Dedifferentiated amniotic fluid mesenchymal stem cell (primary cell): ENCODE measurements around the gene UCKL1.
A peak's percentile ranks its signal among the peaks of the same experiment; 100 is the strongest.
"Not testable (repeated sequence)": the region's sequence is repeated elsewhere in the genome, so short reads cannot be mapped to it uniquely, and the experiment has no call there.

Experiments used
- DNase-seq: peaks from one replicate; pipeline ENCODE4 v3.0.0-alpha.2; 2016; ENCODE audit errors: extremely low spot score

Gene UCKL1

GRCh38 chr20:63919130-63919529, 37.1 kb downstream of the UCKL1 start:
- DNase-seq, result no peak

- no peak for DNase-seq
Measured at GRCh38 chr20:63917811-63918210, 38.4 kb downstream of the UCKL1 start.

DNA sequence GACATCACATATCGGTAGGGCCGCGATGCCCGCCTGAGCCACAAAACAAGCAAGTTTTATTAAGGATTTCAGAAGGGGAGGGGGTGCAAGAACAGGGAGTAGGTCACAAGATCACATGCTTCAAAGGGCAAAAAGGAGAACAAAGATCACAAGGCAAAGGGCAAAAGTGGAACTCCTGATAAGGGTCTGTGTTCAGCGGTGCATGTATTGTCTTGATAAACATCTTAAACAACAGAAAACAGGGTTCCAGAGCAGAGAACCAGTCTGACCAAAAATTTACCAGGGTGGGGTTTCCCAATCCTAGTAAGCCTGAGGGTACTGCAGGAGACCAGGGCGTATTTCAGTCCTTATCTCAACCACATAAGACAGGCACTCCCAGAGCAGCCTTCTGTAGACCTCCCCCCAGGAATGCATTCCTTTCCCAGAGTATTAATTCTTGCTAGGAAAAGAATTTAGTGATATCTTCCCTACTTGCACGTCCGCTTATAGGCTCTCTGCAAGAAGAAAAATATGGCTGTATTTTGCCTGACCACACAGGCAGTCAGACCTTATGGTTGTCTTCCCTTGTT, 39.8 kb downstream of the UCKL1 start:
- not testable (repeated sequence) for DNase-seq

GRCh38 chr20:63915471-63915870, 40.7 kb downstream of the UCKL1 start:
- no peak for DNase-seq

- no peak for DNase-seq
Measured at GRCh38 chr20:63913768-63914167, 42.4 kb downstream of the UCKL1 start.

- DNase-seq, result no peak
Measured at GRCh38 chr20:63911176-63911575, 45.0 kb downstream of the UCKL1 start.

- DNase-seq, result no peak
Measured at GRCh38 chr20:63908008-63908682, 48.1 kb downstream of the UCKL1 start.

DNA sequence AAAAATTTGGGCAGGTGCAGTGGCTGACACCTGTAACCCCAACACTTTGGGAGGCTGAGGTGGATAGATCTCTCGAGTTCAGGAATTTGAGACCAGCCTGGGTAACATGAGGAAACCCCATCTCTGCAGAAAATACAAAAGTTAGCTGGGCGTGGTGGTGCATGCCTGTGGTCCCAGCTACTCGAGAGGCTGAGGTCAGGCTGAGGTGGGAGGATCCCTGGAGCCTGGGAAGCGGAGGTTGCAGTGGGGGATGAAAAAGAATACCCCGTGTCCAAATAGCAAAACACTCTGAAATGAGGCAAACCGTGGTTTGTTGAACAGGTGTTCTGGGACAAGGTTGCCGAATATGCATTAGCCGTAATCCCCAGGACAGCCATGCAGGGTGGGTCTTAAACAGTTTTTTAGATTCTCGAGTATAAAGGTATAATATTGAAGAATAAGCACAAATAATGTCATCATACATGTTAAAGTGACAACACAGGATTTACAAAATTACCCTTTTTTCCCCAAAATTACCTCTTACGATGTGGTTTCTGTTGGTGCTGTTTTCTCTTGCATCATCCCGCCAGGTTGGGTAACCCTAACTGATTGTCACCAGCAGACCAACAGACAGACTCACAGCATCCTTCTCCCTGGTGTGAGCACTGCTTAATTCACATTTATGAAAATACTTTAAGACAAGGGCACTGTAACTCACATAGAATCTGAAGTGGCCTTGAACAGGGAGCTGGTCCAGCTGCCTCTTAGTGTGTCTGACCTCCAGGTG, 52.2 kb downstream of the UCKL1 start:
- no peak for DNase-seq

- no peak for DNase-seq
Measured at GRCh38 chr20:63900413-63900812, 55.8 kb downstream of the UCKL1 start.

DNA sequence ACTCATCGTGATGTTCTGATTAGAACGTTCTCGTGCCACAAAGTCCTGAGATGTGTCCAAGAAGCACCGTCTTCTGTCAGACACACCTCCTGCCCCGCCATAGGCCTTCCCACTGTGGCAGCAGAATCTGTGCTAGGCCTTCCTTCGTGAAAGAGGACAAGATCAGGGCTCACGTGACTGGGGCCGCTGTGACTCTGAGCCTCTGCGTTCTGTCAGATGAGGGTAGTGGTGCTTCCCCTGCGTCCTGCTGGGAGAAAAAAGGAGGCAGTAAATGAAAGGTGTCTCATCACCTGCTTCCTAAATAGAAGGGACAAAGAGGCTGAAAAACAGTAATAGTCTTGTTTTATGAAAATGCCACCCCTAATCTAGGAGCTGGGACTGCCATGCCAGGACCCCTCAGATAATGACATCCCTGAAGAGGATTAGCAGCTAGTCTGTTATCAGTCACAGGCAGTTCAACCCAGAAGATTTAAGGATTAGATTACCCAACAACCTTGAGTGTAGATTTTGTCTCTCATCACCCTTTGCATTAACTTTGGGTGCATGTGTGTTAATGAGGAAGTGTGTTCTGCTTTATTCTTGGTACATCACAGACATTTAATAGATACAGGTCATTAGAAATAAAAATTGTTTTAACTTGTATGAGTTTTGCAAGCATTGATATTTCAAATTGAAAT, 57.2 kb downstream of the UCKL1 start:
- no peak for DNase-seq

DNA sequence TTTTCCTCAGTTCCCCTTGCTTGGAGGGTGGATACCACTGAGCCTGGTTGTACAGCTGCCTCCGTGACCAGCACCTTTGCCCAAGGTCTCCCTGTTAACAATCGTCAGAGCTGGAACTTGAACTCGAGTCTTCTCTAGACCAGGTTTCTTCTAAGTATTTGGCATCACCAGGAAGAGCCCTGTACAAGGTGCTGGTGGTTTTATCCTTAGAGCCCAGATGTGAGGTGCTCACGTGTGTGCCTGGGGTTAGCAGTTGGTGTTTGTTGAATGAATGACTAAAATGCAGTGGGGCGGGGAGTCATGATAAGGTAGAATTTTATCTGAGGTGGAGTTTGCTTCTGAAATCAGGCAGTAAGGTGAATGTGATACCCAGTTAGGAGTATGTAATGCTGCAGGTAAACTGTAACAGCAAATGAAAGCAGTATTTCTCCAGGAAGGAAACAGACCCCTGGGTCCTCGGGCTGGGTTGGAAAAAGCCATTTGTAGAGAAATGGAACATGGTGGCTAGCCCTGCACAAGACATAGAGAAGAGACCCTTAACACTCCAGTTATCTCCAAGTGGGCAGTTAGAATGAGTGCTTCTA, 58.1 kb downstream of the UCKL1 start:
- DNase-seq, result no peak

- DNase-seq, result no peak
Measured at GRCh38 chr20:63896264-63897105, 59.7 kb downstream of the UCKL1 start.

DNA sequence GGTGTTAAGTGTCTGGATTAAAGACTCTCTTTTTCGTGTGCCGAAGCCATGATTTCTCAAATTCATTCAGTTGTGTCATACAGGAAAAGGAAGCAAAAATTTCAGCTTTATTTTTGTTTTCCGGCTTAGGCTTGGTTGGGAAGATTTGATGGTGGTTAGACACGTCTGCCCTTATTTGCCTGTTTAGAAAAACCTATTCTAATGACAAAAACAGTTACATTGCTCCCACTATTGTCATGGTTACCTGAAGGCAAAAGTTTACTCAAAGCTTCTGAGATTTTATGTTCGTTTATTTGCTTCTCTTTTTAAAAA, 60.3 kb downstream of the UCKL1 start:
- no peak for DNase-seq

DNA sequence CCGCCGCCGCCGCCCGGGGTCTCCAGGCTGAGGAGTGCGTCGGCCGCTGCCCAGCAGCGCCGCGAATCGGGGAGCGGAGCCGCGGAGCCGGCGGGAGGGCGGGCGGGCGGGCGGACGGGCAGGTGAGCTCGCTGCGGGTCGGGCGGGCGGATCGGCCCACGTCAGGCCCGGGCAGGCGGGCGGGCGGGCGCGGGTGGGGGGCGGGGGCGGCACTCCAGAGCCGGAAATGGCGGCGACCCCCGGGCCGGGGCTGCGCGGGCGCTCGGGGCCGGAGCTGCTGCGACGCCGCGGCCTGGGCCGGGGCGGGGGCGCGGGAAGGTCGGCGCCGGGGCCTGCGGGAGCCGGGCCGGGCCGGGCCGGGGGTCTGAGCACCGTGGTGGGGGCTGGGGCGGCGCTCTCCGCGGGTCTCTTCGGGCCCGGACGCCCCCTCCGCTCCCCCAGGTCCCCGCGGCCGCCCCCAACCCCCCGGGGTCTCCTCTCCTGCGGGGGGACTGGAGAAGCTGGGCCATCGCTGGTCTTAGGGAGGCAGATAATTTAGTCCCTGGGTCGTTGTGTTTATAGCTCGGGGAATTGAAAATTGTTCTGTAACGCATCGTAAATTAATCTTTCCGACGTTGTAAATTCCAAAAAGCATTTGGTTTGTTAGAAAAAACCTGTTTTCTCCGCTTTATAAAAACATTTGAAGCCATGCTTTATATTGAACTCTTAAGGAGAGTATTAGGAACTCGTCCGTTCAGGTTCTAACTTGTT, 60.8 kb downstream of the UCKL1 start:
- no peak for DNase-seq

GRCh38 chr20:63894358-63895201, 61.6 kb downstream of the UCKL1 start, which contains the start of gene DNAJC5:
DNAJC5 (plus strand) TSS chr20:63895126; CDS start chr20:63928346, 33,220 bp downstream.
- DNase-seq, result peak; percentile 89

DNA sequence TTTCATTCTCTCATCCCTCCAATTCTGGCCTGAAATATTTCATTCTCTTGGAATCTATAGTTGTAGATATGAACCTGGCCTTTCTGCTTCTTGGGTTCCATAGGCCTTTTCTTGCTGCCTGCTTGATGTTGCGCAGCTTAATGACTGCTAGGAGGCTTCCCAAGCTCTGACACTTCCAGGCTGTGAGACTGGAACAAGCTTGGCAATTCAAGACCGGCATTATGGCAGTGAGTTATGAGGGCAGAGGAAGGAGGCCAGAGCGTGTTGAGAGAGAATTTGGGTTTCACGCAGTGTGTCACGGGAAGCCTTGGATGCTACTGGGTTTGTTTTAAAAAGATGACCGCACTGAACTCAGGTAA, 62.2 kb downstream of the UCKL1 start:
- DNase-seq, result no peak

GRCh38 chr20:63892402-63892801, 63.8 kb downstream of the UCKL1 start:
- no peak for DNase-seq

GRCh38 chr20:63891061-63892002, 64.9 kb downstream of the UCKL1 start:
- DNase-seq, result no peak

DNA sequence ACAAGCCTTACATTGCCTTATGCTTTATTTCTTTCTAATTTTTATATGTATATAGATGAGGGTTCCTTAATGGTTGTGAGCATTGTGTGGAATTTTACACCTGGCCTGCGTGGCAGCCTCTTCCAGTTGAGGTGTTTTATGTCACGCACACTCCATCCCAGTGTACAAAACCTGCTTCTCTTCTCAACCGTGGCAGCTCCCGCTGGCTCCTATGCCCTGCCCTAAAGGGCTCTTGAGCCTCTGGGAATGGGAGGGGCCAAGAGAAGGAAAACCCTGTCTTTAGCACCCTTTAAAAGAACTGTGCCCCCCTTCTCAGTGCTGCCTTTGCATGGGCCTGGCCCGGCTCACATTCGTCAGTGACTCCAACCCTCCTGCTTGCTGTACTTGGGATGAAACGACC, 65.6 kb downstream of the UCKL1 start:
- no peak for DNase-seq
